Keratinocyte (primary cell): Measurements from ENCODE around the gene PTGDR. TPM values are rescaled to one million over a fixed set of nuclear protein-coding genes. Genes with fewer than 3 reads are reported as not detected.

Experiments
- DNase-seq: peaks from one replicate; pipeline ENCODE4 v3.0.0-alpha.2; 2011; ENCODE audit warnings: low read depth, missing footprints, low spot score
- FAIRE-seq: peaks from 2 replicates; lab custom pipeline; 2011; peaks lifted over from hg19 to GRCh38; lab: Jason Lieb, UNC
- H2AFZ ChIP-seq: 2 replicates; pipeline ENCODE4 v1.6.0; 2012; ENCODE audit warnings: low read length, control low read depth, inconsistent platforms; ENCODE audit not compliant: control insufficient read depth
- H3K27ac ChIP-seq: 2 replicates; pipeline ENCODE4 v1.5.1; 2011; ENCODE audit warnings: low read length; ENCODE audit not compliant: control insufficient read depth, insufficient read depth
- H3K27me3 ChIP-seq: 3 replicates; pipeline ENCODE4 v1.6.0; 2011; ENCODE audit warnings: low read length; ENCODE audit not compliant: control insufficient read depth, insufficient read depth; ENCODE audit errors: extremely low read depth
- H3K36me3 ChIP-seq, 2 experiments: 2 replicates in 1 of 2; 3 replicates in 1 of 2; pipeline ENCODE4 v1.5.1; 2011; ENCODE audit warnings: low read length in 2 of 2, mild to moderate bottlenecking in 1 of 2; ENCODE audit not compliant: control insufficient read depth in 2 of 2, insufficient read depth in 2 of 2; ENCODE audit errors: extremely low read depth in 1 of 2
- H3K4me1 ChIP-seq: 3 replicates; pipeline ENCODE4 v1.5.1; 2011; ENCODE audit warnings: low read length; ENCODE audit not compliant: control insufficient read depth, insufficient read depth; ENCODE audit errors: extremely low read depth
- H3K4me2 ChIP-seq: 3 replicates; pipeline ENCODE4 v1.6.0; 2011; ENCODE audit warnings: low read depth, low read length; ENCODE audit not compliant: control insufficient read depth, insufficient read depth; ENCODE audit errors: extremely low read depth
- H3K4me3 ChIP-seq, 3 experiments: fragments of 200-600 bp in 1 of 3; sonication (generic) in 1 of 3; 2 replicates in 2 of 3; 3 replicates in 1 of 3; pipeline ENCODE4 v1.5.1; 2011 to 2016; ENCODE audit warnings: low read length in 3 of 3, mild to moderate bottlenecking in 3 of 3, control low read depth in 2 of 3, inconsistent platforms in 1 of 3, low read depth in 1 of 3, mixed read lengths in 1 of 3, mixed run types in 1 of 3, moderate library complexity in 1 of 3; ENCODE audit not compliant: control insufficient read depth in 2 of 3, insufficient read depth in 2 of 3; ENCODE audit errors: extremely low read depth in 1 of 3
- H3K79me2 ChIP-seq: 2 replicates; pipeline ENCODE4 v1.6.0; 2012; ENCODE audit warnings: low read length; ENCODE audit not compliant: control insufficient read depth, insufficient read depth
- H3K9ac ChIP-seq: 3 replicates; pipeline ENCODE4 v1.6.0; 2011; ENCODE audit warnings: low read length; ENCODE audit not compliant: control insufficient read depth, insufficient read depth; ENCODE audit errors: extremely low read depth
- H3K9me1 ChIP-seq: 3 replicates; pipeline ENCODE4 v1.6.0; 2011; ENCODE audit warnings: low read length; ENCODE audit not compliant: control insufficient read depth, insufficient read depth; ENCODE audit errors: extremely low read depth
- H3K9me3 ChIP-seq: 2 replicates; pipeline ENCODE4 v1.5.1; 2012; ENCODE audit warnings: low read depth, low read length; ENCODE audit not compliant: control insufficient read depth
- H4K20me1 ChIP-seq: 3 replicates; pipeline ENCODE4 v1.6.0; 2011; ENCODE audit warnings: low read length; ENCODE audit not compliant: control insufficient read depth, insufficient read depth; ENCODE audit errors: extremely low read depth
- CTCF ChIP-seq, 3 experiments: IDR thresholded peaks in 1 of 3; conservative IDR thresholded peaks in 1 of 3; optimal IDR thresholded peaks in 1 of 3; 2 replicates in 2 of 3; 3 replicates in 1 of 3; pipeline versions ENCODE3 to v1.5.1; 2011; ENCODE audit warnings: low read length in 3 of 3, mild to moderate bottlenecking in 3 of 3, moderate library complexity in 2 of 3, control low read depth in 1 of 3, inconsistent platforms in 1 of 3; ENCODE audit not compliant: insufficient read depth in 2 of 3; ENCODE audit errors: extremely low read depth in 1 of 3
- EZH2 ChIP-seq: IDR thresholded peaks from one replicate; pipeline ENCODE4 v1.6.1; 2012; ENCODE audit warnings: inconsistent platforms, mild to moderate bottlenecking, low read length, moderate library complexity
- dilution Hi-C: fragments of 300-500 bp; cut with MboI; formaldehyde crosslinking; loops from one replicate; pipeline ENCODE4 v1.7.0; 2020; ENCODE audit warnings: low sequenced_read_pairs; ENCODE audit not compliant: extremely low pct_ligation_motif_present
- polyA plus RNA-seq, 5 experiments: library from polyadenylated mRNA; depleted of rRNA in 3 of 5; stranded (reverse) in 3 of 5; stranded (forward) in 1 of 5; unstranded in 1 of 5; fragments of >200 nt; gene quantifications; 1 replicate in 1 of 5; 2 replicates in 3 of 5; 3 replicates in 1 of 5; pipeline versions ENCODE4 v1.2.1 to v1.2.3, GENCODE V29; 2011 to 2012; ENCODE audit warnings: missing spikeins in 2 of 5, low read depth in 1 of 5, low replicate concordance in 1 of 5

Gene PTGDR
- polyA plus RNA-seq, 1 donor (not counting 4 experiments of a cell fraction or from before 2014, with no cell fraction given), result not detected

DNA sequence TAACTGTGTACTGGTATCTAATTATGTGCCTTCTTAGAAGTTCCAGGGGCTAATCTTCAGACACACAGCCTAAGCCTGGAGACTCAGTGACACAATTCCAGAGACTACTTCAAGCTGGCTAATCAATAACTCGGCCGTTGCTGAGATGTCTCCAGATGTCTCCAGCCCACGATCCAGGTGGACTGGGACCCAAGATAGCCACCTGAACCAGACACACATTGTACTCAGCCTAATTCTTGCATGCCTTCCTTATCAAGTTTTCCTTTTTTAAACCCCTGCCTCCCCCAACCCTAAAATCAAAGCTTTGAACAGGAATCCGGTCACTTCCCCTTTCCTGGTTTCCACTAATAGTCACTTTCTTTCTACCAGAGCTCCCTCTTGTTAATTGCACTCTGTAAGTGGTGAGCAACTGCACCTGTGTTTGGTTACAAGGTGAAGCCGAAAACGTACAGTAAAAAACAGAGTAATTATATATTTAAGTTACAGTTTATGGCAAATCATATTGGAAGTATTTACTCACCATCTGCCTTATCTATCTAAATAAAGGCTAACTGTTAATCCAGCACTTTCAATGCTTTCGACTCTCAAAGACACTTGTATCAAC is 39.8 kb upstream of the PTGDR start:
- no peak overlapping the region for H3K4me2 ChIP-seq
- no peak overlapping the region for H2AFZ ChIP-seq
- H3K27ac ChIP-seq, result no peak overlapping the region
- no peaks in the 10 kb centered on the region for H3K4me1 ChIP-seq
- no peaks in the 10 kb centered on the region for H4K20me1 ChIP-seq
- no peaks in the 10 kb centered on the region for H3K9me3 ChIP-seq
- H3K27me3 ChIP-seq, result no peaks in the 10 kb centered on the region
- FAIRE-seq (no peak), DNase-seq (no peak)
- no peaks in the 10 kb centered on the region for H3K36me3 ChIP-seq
- no peaks in the 10 kb centered on the region for H3K9me1 ChIP-seq
- no peaks in the 10 kb centered on the region for H3K79me2 ChIP-seq
- no peak overlapping the region for H3K4me3 ChIP-seq
- dilution Hi-C loops, result no loop called here
- H3K9ac ChIP-seq, result no peak overlapping the region
- TF ChIP-seq CTCF (optimal IDR thresholded peaks at IDR 0.05 in 1 of 3, IDR thresholded peaks at IDR 0.05 in 1 of 3, conservative IDR thresholded peaks at IDR 0.05 in 1 of 3; ENCODE audit: extremely low read depth in 1 of 3, insufficient read depth in 2 of 3, low read length in 3 of 3) (no peak), EZH2 (no peak)

- no peak for TF ChIP-seq CTCF (optimal IDR thresholded peaks at IDR 0.05 in 1 of 3, IDR thresholded peaks at IDR 0.05 in 1 of 3, conservative IDR thresholded peaks at IDR 0.05 in 1 of 3; ENCODE audit: extremely low read depth in 1 of 3, insufficient read depth in 2 of 3, low read length in 3 of 3)
- TF ChIP-seq EZH2, result no peak
- DNase-seq (no peak), FAIRE-seq (no peak)
- H3K27me3 ChIP-seq, result peaks cover 20% of the 10 kb centered on the region
- dilution Hi-C loops, result no loop called here
- no peak overlapping the region for H3K27ac ChIP-seq
- no peak overlapping the region for H2AFZ ChIP-seq
- no peak overlapping the region for H3K4me3 ChIP-seq
- no peaks in the 10 kb centered on the region for H3K79me2 ChIP-seq
- no peaks in the 10 kb centered on the region for H3K9me1 ChIP-seq
- H3K9me3 ChIP-seq, result no peaks in the 10 kb centered on the region
- H3K4me2 ChIP-seq, result no peak overlapping the region
- no peak overlapping the region for H3K9ac ChIP-seq
- H4K20me1 ChIP-seq, result no peaks in the 10 kb centered on the region
- H3K36me3 ChIP-seq, result no peaks in the 10 kb centered on the region
- H3K4me1 ChIP-seq, result no peaks in the 10 kb centered on the region
Measured at GRCh38 chr14:52233693-52234092, 33.8 kb upstream of the PTGDR start.
